ENCODE results near the gene CATSPERE. TPM values are rescaled to one million over a fixed set of nuclear protein-coding genes. Genes with fewer than 3 reads are reported as not detected.

The CATSPERE gene
- total and polyA plus RNA-seq, 2 donors (not counting 3 experiments of a cell fraction or from before 2014, with no cell fraction given), result 0.61 to 1.9 TPM

- Histone ChIP-seq H2AFZ (ENCODE audit: low read depth, low read length) (no peak overlapping the region), H3K4me3 (replicated peaks in 1 of 3; ENCODE audit: insufficient read depth in 1 of 3, low read depth in 1 of 3, low read length in 3 of 3) (no peak overlapping the region), H3K9ac (replicated peaks; ENCODE audit: extremely low read depth, insufficient read depth, low read length) (no peak overlapping the region), H3K27ac (ENCODE audit: insufficient read depth, low read depth, low read length) (no peak overlapping the region), H3K4me2 (ENCODE audit: insufficient read depth, low read length) (no peak overlapping the region), H3K79me2 (ENCODE audit: control insufficient read depth, insufficient read depth, low read length) (no peaks in the 10 kb centered on the region), H3K27me3 (ENCODE audit: control insufficient read depth in 2 of 2, insufficient read depth in 2 of 2, low read length in 2 of 2) (peaks cover 9 to 14% of the 10 kb centered on the region in 2 experiments), H3K9me1 (replicated peaks; ENCODE audit: control insufficient read depth, extremely low read depth, insufficient read depth, low read length) (no peaks in the 10 kb centered on the region), H3K4me1 (ENCODE audit: control insufficient read depth, extremely low read depth, insufficient read depth, low read length) (no peaks in the 10 kb centered on the region), H3K9me3 (replicated peaks; ENCODE audit: control insufficient read depth, insufficient read depth, low read length) (no peaks in the 10 kb centered on the region), H4K20me1 (replicated peaks; ENCODE audit: control insufficient read depth, extremely low read depth, insufficient read depth, low read length) (no peaks in the 10 kb centered on the region), H3K36me3 (ENCODE audit: control insufficient read depth in 2 of 2, extremely low read depth in 1 of 2, insufficient read depth in 2 of 2, low read length in 2 of 2) (no peaks in the 10 kb centered on the region)
- BruUV-seq (replicated peaks), result no TSS peak
- TF ChIP-seq CTCF (IDR thresholded peaks at IDR 0.05; ENCODE audit: extremely low read depth in 1 of 2, insufficient read depth in 1 of 2, low read depth in 1 of 2, low read length in 2 of 2), result no peak
- no peak for TF ChIP-seq FOS (IDR thresholded peaks at IDR 0.05; ENCODE audit: borderline replicate concordance, insufficient read depth, low read length)
- TF ChIP-seq POLR2AphosphoS5 (IDR thresholded peaks at IDR 0.05; ENCODE audit: insufficient read depth, low read depth, low read length), result no peak
- TF ChIP-seq JUN (IDR thresholded peaks at IDR 0.05; ENCODE audit: borderline replicate concordance, insufficient read depth, insufficient read length, low read depth), result no peak
- ChIA-PET POLR2A (no interaction called here), CTCF (interaction anchor here (0.6 to 2.0 kb wide), 3 partner anchors 13 to 395 kb away, joined by 3 to 4 read pairs (median 4); no protein-coding TSS in a partner anchor)
- intact Hi-C loops (cut with micrococcal nuclease), result no loop called here
- dilution Hi-C loops (cut with MboI; ENCODE audit: extremely low pct_ligation_motif_present, low sequenced_read_pairs), result no loop called here
- DNase-seq (ENCODE audit: low read depth, low spot score), result no peak
- FAIRE-seq, result no peak
These were observed 178.5 kb downstream of the CATSPERE start for GRCh38 chr1:244639561-244639960.

- ChIA-PET CTCF (interaction anchor here (0.6 to 2.0 kb wide), 3 partner anchors 15 to 37 kb away, joined by 3 to 4 read pairs (median 4); no protein-coding TSS in a partner anchor), POLR2A (no interaction called here)
- Histone ChIP-seq H3K27me3 (ENCODE audit: control insufficient read depth in 2 of 2, insufficient read depth in 2 of 2, low read length in 2 of 2) (peaks cover 9 to 14% of the 10 kb centered on the region in 2 experiments), H3K9ac (replicated peaks; ENCODE audit: extremely low read depth, insufficient read depth, low read length) (no peak overlapping the region), H3K79me2 (ENCODE audit: control insufficient read depth, insufficient read depth, low read length) (no peaks in the 10 kb centered on the region), H2AFZ (ENCODE audit: low read depth, low read length) (no peak overlapping the region), H3K4me3 (replicated peaks in 1 of 3; ENCODE audit: insufficient read depth in 1 of 3, low read depth in 1 of 3, low read length in 3 of 3) (no peak overlapping the region), H3K36me3 (ENCODE audit: control insufficient read depth in 2 of 2, extremely low read depth in 1 of 2, insufficient read depth in 2 of 2, low read length in 2 of 2) (no peaks in the 10 kb centered on the region), H3K27ac (ENCODE audit: insufficient read depth, low read depth, low read length) (no peak overlapping the region), H3K9me1 (replicated peaks; ENCODE audit: control insufficient read depth, extremely low read depth, insufficient read depth, low read length) (no peaks in the 10 kb centered on the region), H3K9me3 (replicated peaks; ENCODE audit: control insufficient read depth, insufficient read depth, low read length) (no peaks in the 10 kb centered on the region), H4K20me1 (replicated peaks; ENCODE audit: control insufficient read depth, extremely low read depth, insufficient read depth, low read length) (no peaks in the 10 kb centered on the region), H3K4me2 (ENCODE audit: insufficient read depth, low read length) (no peak overlapping the region), H3K4me1 (ENCODE audit: control insufficient read depth, extremely low read depth, insufficient read depth, low read length) (no peaks in the 10 kb centered on the region)
- BruUV-seq (replicated peaks), result no TSS peak
- TF ChIP-seq GATA2 (IDR thresholded peaks at IDR 0.05; ENCODE audit: insufficient read depth, insufficient read length, low read depth, low read length) (no peak), CTCF (IDR thresholded peaks at IDR 0.05; ENCODE audit: extremely low read depth in 1 of 2, insufficient read depth in 1 of 2, low read depth in 1 of 2, low read length in 2 of 2) (no peak), MYC (IDR thresholded peaks at IDR 0.05; ENCODE audit: low read depth, low read length) (no peak), POLR2AphosphoS5 (IDR thresholded peaks at IDR 0.05; ENCODE audit: insufficient read depth, low read depth, low read length) (no peak), EZH2 (IDR thresholded peaks at IDR 0.05; ENCODE audit: borderline replicate concordance, low read depth, low read length, severe bottlenecking) (no peak), POLR2A (IDR thresholded peaks at IDR 0.05; ENCODE audit: low read depth, low read length) (no peak), JUN (IDR thresholded peaks at IDR 0.05; ENCODE audit: borderline replicate concordance, insufficient read depth, insufficient read length, low read depth) (no peak), FOS (IDR thresholded peaks at IDR 0.05; ENCODE audit: borderline replicate concordance, insufficient read depth, low read length) (no peak), MAX (IDR thresholded peaks at IDR 0.05; ENCODE audit: insufficient read depth, insufficient read length) (no peak)
- FAIRE-seq (no peak), DNase-seq (ENCODE audit: low read depth, low spot score) (no peak)
- intact Hi-C loops (cut with micrococcal nuclease), result no loop called here
- dilution Hi-C loops (cut with MboI; ENCODE audit: extremely low pct_ligation_motif_present, low sequenced_read_pairs), result no loop called here
These were observed 179.8 kb downstream of the CATSPERE start for GRCh38 chr1:244640917-244641316.

All from endothelial cell of umbilical vein (primary cell).